Fibroblast of lung (primary cell): ENCODE measurements around the gene NR6A1.

Source experiments
- CTCF ChIP-seq, 2 donors: IDR thresholded peaks in 1 of 2; conservative IDR thresholded peaks in 1 of 2; 1 replicate in 1 of 2; 2 replicates in 1 of 2; pipeline ENCODE4 v1.5.1; 2011 to 2012; ENCODE audit warnings: low read length in 2 of 2, control low read depth in 1 of 2, inconsistent platforms in 1 of 2, low read depth in 1 of 2, mild to moderate bottlenecking in 1 of 2
- EZH2 ChIP-seq: IDR thresholded peaks from 2 replicates; pipeline ENCODE4 v1.5.1; 2012; ENCODE audit warnings: low read length, control low read depth, mild to moderate bottlenecking; ENCODE audit errors: missing control alignments

GRCh38 chr9:124771021-124771866 lies at the start of gene NR6A1:
- TF ChIP-seq CTCF (conservative IDR thresholded peaks at IDR 0.05 in 1 of 2, IDR thresholded peaks at IDR 0.05 in 1 of 2; ENCODE audit: low read depth in 1 of 2, low read length in 2 of 2) (peak in 1 of 2 donors; percentile 7), EZH2 (no peak)
